GM23338 (cell line): ENCODE data around the gene TBC1D2B. TPM values are rescaled to one million over a fixed set of nuclear protein-coding genes. Genes with fewer than 3 reads are reported as not detected.

ENCODE experiments used
- ATAC-seq: fragments of 200-7000 bp; cut with Tn5 transposase; 3 replicates; pipeline ENCODE4 v1.9.1; 2020
- DNase-seq: peaks from one replicate; pipeline ENCODE4 v3.0.0-alpha.2; 2015; ENCODE audit warnings: low spot score
- H2AFZ ChIP-seq: fragments of 200-600 bp; sonication (generic); 2 replicates; pipeline ENCODE4 v1.8.0; 2016; ENCODE audit warnings: antibody characterized with exemption, mild to moderate bottlenecking, moderate library complexity
- H3F3A ChIP-seq: fragments of 200-600 bp; sonication (generic); replicated peaks from 2 replicates; pipeline ENCODE4 v1.8.0; 2017; ENCODE audit warnings: antibody characterized with exemption, mixed run types, low read depth
- H3K27ac ChIP-seq: fragments of 200-600 bp; sonication (generic); 2 replicates; pipeline ENCODE4 v1.6.1; 2016; ENCODE audit warnings: low read depth
- H3K27me3 ChIP-seq: fragments of 200-600 bp; sonication (generic); 2 replicates; pipeline ENCODE4 v1.8.0; 2016; ENCODE audit warnings: mild to moderate bottlenecking, mixed run types, moderate library complexity; ENCODE audit not compliant: insufficient read depth
- H3K36me3 ChIP-seq: fragments of 200-600 bp; sonication (generic); 2 replicates; pipeline ENCODE4 v1.8.0; 2016; ENCODE audit warnings: mild to moderate bottlenecking; ENCODE audit not compliant: insufficient read depth
- H3K4me1 ChIP-seq: fragments of 200-600 bp; sonication (generic); 2 replicates; pipeline ENCODE4 v1.8.0; 2016; ENCODE audit warnings: mild to moderate bottlenecking, moderate library complexity; ENCODE audit not compliant: insufficient read depth
- H3K4me2 ChIP-seq: fragments of 200-600 bp; sonication (generic); 2 replicates; pipeline ENCODE4 v1.7.1; 2017; ENCODE audit warnings: mixed run types
- H3K4me3 ChIP-seq: fragments of 200-600 bp; sonication (generic); 2 replicates; pipeline ENCODE4 v1.6.1; 2016; ENCODE audit warnings: mixed run types
- H3K79me2 ChIP-seq: fragments of 200-600 bp; sonication (generic); replicated peaks from 2 replicates; pipeline ENCODE4 v1.8.0; 2017; ENCODE audit warnings: mild to moderate bottlenecking; ENCODE audit not compliant: insufficient read depth
- H3K9me2 ChIP-seq: fragments of 200-600 bp; sonication (generic); 2 replicates; pipeline ENCODE4 v1.8.0; 2017; ENCODE audit not compliant: insufficient read depth
- H4K20me1 ChIP-seq: fragments of 200-600 bp; sonication (generic); replicated peaks from 2 replicates; pipeline ENCODE4 v1.8.0; 2017; ENCODE audit warnings: mild to moderate bottlenecking; ENCODE audit not compliant: insufficient read depth
- H3K27ac Mint-ChIP-seq: 2 replicates; pipeline ENCODE4 v1.8.0; 2020; ENCODE audit warnings: inconsistent platforms, mild to moderate bottlenecking, moderate library complexity, mixed read lengths
- H3K27me3 Mint-ChIP-seq: 3 replicates; pipeline ENCODE4 v1.8.0; 2022; ENCODE audit warnings: low read depth, mild to moderate bottlenecking, moderate library complexity, mixed read lengths, inconsistent platforms; ENCODE audit not compliant: insufficient read depth, poor library complexity
- H3K36me3 Mint-ChIP-seq: 3 replicates; pipeline ENCODE4 v1.8.0; 2021; ENCODE audit warnings: low read depth, mild to moderate bottlenecking, inconsistent platforms, moderate library complexity, mixed read lengths
- H3K4me1 Mint-ChIP-seq: 3 replicates; pipeline ENCODE4 v1.8.0; 2020; ENCODE audit warnings: mild to moderate bottlenecking, inconsistent platforms, mixed read lengths
- H3K4me3 Mint-ChIP-seq: 3 replicates; pipeline ENCODE4 v1.8.0; 2021; ENCODE audit warnings: moderate library complexity, mild to moderate bottlenecking, inconsistent platforms, mixed read lengths
- H3K9me3 Mint-ChIP-seq: 3 replicates; pipeline ENCODE4 v1.8.0; 2020; ENCODE audit warnings: moderate library complexity, mild to moderate bottlenecking, inconsistent platforms, mixed read lengths
- CREB1 ChIP-seq: fragments of 250-450 bp; sonication (Bioruptor Pico); IDR thresholded peaks from 2 replicates; pipeline ENCODE4 v1.5.0; 2020; ENCODE audit warnings: low read depth, mild to moderate bottlenecking, moderate library complexity
- ETS1 ChIP-seq: IDR thresholded peaks from 2 replicates; pipeline ENCODE4 v1.6.1; 2016; ENCODE audit warnings: antibody characterized with exemption
- EZH2 ChIP-seq: fragments of 200-600 bp; sonication (generic); IDR thresholded peaks from one replicate; pipeline ENCODE4 v1.8.0; 2017; ENCODE audit warnings: antibody characterized with exemption, mild to moderate bottlenecking, low read depth; ENCODE audit not compliant: unreplicated experiment
- EZH2phosphoT487 ChIP-seq: fragments of 200-600 bp; sonication (generic); IDR thresholded peaks from one replicate; pipeline ENCODE4 v1.8.1; 2018; ENCODE audit warnings: antibody characterized with exemption; ENCODE audit not compliant: unreplicated experiment
- JUNB ChIP-seq: IDR thresholded peaks from one replicate; pipeline ENCODE4 v1.6.1; 2016; ENCODE audit warnings: antibody characterized with exemption; ENCODE audit not compliant: unreplicated experiment
- POLR2AphosphoS5 ChIP-seq: IDR thresholded peaks from 2 replicates; pipeline ENCODE4 v1.6.1; 2016; ENCODE audit warnings: antibody characterized with exemption, low read depth
- REST ChIP-seq: IDR thresholded peaks from one replicate; pipeline ENCODE4 v1.6.1; 2018; ENCODE audit warnings: antibody characterized with exemption; ENCODE audit not compliant: unreplicated experiment
- STAT1 ChIP-seq: IDR thresholded peaks from one replicate; pipeline ENCODE4 v1.6.1; 2016; ENCODE audit warnings: antibody characterized with exemption; ENCODE audit not compliant: unreplicated experiment
- ZNF331 ChIP-seq: fragments of 250-450 bp; sonication (Bioruptor Pico); IDR thresholded peaks from 2 replicates; pipeline ENCODE4 v1.5.0; 2020; ENCODE audit warnings: low read depth, mild to moderate bottlenecking, moderate library complexity
- polyA plus RNA-seq: library from polyadenylated mRNA; unstranded; fragments of >200 nt; fragmentation: Nextera tagmentation; extraction: Ambion mirVana; gene quantifications from 2 replicates; pipeline ENCODE4 v1.2.1, GENCODE V29; 2016
- total RNA-seq: library from RNA; depleted of rRNA; stranded (reverse); fragments of >200 nt; shearing (Covaris generic); gene quantifications from 2 replicates; pipeline ENCODE4 v1.2.3, GENCODE V29; 2014
- TF ChIP-seq, protein P1 (sequence below): fragments of 250-450 bp; sonication (Bioruptor Pico); IDR thresholded peaks from 2 replicates; pipeline ENCODE4 v1.5.0; 2020; ENCODE audit warnings: mild to moderate bottlenecking, moderate library complexity

Gene TBC1D2B
- total and polyA plus RNA-seq, 2 experiments from 2014 or later: 3.6 to 17.8 TPM

DNA sequence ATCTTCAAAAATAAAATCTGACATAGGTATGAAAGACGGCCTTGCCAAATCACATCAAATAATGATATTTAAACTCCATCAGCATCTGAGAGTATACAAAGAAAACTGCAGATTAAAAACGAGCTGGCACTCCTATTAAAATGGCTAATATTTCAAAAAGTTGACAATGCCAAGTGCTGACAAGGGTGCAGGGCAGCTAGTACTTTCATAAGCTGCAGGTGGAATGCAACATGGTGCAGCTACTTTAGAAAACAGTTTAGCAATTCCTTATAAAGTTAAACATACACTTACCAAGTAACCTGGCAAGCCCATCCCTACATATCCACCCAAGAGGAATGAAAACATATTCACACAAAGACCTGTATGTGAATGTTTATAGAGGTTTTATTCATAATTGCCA is 23.0 kb downstream of the TBC1D2B start:
- Histone ChIP-seq H4K20me1 (no peaks in the 10 kb centered on the region), H2AFZ (no peak overlapping the region), H3K4me1 (peaks cover 39% of the 10 kb centered on the region), H3K79me2 (peaks cover 27% of the 10 kb centered on the region), H3K36me3 (no peaks in the 10 kb centered on the region), H3K4me3 (no peak overlapping the region), H3K27ac (no peak overlapping the region), H3K27me3 (no peaks in the 10 kb centered on the region), H3K4me2 (no peak overlapping the region), H3F3A (no peaks in the 10 kb centered on the region), H3K9me2 (no peaks in the 10 kb centered on the region)
- no peak overlapping the region for H3K4me3 Mint-ChIP-seq
- H3K27me3 Mint-ChIP-seq: peaks cover 4% of the 10 kb centered on the region
- ATAC-seq (no peak), DNase-seq (no peak)
- H3K4me1 Mint-ChIP-seq: peaks cover 28% of the 10 kb centered on the region
- no peaks in the 10 kb centered on the region for H3K9me3 Mint-ChIP-seq
- H3K27ac Mint-ChIP-seq: no peak overlapping the region
- TF ChIP-seq POLR2AphosphoS5: no peak
- no peak for TF ChIP-seq ETS1
- TF ChIP-seq JUNB: no peak
- TF ChIP-seq CREB1 (CRISPR knock-in tag): no peak
- no peak for TF ChIP-seq EZH2
- no peak for TF ChIP-seq STAT1
- TF ChIP-seq REST: no peak
- no peaks in the 10 kb centered on the region for H3K36me3 Mint-ChIP-seq

GRCh38 chr15:78052545-78052944 is 25.0 kb downstream of the TBC1D2B start:
- H3K4me3 Mint-ChIP-seq: no peak overlapping the region
- no peaks in the 10 kb centered on the region for H3F3A ChIP-seq
- H3K4me1 ChIP-seq: peaks cover 39% of the 10 kb centered on the region
- 0 out of 2 replicates have a peak overlapping the region, but pooled peaks have one; percentile 6 for H3K27ac ChIP-seq
- no peak overlapping the region for H3K4me3 ChIP-seq
- H3K27ac Mint-ChIP-seq: no peak overlapping the region
- no peak for DNase-seq
- peaks cover 19% of the 10 kb centered on the region for H3K79me2 ChIP-seq
- no peaks in the 10 kb centered on the region for H3K36me3 ChIP-seq
- H3K36me3 Mint-ChIP-seq: no peaks in the 10 kb centered on the region
- H3K4me1 Mint-ChIP-seq: peaks cover 28% of the 10 kb centered on the region
- no peaks in the 10 kb centered on the region for H3K27me3 ChIP-seq
- H3K27me3 Mint-ChIP-seq: peaks cover 4% of the 10 kb centered on the region
- no peak overlapping the region for H2AFZ ChIP-seq
- no peaks in the 10 kb centered on the region for H3K9me3 Mint-ChIP-seq
- no peaks in the 10 kb centered on the region for H4K20me1 ChIP-seq
- no peak overlapping the region for H3K4me2 ChIP-seq
- ATAC-seq: no peak
- H3K9me2 ChIP-seq: no peaks in the 10 kb centered on the region
- TF ChIP-seq, protein P1, sequence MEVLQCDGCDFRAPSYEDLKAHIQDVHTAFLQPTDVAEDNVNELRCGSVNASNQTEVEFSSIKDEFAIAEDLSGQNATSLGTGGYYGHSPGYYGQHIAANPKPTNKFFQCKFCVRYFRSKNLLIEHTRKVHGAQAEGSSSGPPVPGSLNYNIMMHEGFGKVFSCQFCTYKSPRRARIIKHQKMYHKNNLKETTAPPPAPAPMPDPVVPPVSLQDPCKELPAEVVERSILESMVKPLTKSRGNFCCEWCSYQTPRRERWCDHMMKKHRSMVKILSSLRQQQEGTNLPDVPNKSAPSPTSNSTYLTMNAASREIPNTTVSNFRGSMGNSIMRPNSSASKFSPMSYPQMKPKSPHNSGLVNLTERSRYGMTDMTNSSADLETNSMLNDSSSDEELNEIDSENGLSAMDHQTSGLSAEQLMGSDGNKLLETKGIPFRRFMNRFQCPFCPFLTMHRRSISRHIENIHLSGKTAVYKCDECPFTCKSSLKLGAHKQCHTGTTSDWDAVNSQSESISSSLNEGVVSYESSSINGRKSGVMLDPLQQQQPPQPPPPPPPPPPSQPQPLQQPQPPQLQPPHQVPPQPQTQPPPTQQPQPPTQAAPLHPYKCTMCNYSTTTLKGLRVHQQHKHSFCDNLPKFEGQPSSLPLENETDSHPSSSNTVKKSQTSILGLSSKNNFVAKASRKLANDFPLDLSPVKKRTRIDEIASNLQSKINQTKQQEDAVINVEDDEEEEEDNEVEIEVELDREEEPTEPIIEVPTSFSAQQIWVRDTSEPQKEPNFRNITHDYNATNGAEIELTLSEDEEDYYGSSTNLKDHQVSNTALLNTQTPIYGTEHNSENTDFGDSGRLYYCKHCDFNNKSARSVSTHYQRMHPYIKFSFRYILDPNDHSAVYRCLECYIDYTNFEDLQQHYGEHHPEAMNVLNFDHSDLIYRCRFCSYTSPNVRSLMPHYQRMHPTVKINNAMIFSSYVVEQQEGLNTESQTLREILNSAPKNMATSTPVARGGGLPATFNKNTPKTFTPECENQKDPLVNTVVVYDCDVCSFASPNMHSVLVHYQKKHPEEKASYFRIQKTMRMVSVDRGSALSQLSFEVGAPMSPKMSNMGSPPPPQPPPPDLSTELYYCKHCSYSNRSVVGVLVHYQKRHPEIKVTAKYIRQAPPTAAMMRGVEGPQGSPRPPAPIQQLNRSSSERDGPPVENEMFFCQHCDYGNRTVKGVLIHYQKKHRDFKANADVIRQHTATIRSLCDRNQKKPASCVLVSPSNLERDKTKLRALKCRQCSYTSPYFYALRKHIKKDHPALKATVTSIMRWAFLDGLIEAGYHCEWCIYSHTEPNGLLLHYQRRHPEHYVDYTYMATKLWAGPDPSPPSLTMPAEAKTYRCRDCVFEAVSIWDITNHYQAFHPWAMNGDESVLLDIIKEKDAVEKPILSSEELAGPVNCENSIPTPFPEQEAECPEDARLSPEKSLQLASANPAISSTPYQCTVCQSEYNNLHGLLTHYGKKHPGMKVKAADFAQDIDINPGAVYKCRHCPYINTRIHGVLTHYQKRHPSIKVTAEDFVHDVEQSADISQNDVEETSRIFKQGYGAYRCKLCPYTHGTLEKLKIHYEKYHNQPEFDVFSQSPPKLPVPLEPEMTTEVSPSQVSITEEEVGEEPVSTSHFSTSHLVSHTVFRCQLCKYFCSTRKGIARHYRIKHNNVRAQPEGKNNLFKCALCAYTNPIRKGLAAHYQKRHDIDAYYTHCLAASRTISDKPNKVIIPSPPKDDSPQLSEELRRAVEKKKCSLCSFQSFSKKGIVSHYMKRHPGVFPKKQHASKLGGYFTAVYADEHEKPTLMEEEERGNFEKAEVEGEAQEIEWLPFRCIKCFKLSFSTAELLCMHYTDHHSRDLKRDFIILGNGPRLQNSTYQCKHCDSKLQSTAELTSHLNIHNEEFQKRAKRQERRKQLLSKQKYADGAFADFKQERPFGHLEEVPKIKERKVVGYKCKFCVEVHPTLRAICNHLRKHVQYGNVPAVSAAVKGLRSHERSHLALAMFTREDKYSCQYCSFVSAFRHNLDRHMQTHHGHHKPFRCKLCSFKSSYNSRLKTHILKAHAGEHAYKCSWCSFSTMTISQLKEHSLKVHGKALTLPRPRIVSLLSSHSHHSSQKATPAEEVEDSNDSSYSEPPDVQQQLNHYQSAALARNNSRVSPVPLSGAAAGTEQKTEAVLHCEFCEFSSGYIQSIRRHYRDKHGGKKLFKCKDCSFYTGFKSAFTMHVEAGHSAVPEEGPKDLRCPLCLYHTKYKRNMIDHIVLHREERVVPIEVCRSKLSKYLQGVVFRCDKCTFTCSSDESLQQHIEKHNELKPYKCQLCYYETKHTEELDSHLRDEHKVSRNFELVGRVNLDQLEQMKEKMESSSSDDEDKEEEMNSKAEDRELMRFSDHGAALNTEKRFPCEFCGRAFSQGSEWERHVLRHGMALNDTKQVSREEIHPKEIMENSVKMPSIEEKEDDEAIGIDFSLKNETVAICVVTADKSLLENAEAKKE (CRISPR knock-in tag): no peak
- TF ChIP-seq ZNF331 (no peak), EZH2 (no peak), CREB1 (CRISPR knock-in tag) (no peak), EZH2phosphoT487 (no peak), ETS1 (no peak)
